ENCODE measurements around the gene SEC23IP. TPM values are rescaled to one million over a fixed set of nuclear protein-coding genes. Genes with fewer than 3 reads are reported as not detected.
"Not testable (repeated sequence)": the region's sequence is repeated elsewhere in the genome, so short reads cannot be mapped to it uniquely, and the experiment has no call there.

Gene SEC23IP
- total RNA-seq, 2 experiments from 2014 or later = 58.3 to 69.3 TPM

DNA sequence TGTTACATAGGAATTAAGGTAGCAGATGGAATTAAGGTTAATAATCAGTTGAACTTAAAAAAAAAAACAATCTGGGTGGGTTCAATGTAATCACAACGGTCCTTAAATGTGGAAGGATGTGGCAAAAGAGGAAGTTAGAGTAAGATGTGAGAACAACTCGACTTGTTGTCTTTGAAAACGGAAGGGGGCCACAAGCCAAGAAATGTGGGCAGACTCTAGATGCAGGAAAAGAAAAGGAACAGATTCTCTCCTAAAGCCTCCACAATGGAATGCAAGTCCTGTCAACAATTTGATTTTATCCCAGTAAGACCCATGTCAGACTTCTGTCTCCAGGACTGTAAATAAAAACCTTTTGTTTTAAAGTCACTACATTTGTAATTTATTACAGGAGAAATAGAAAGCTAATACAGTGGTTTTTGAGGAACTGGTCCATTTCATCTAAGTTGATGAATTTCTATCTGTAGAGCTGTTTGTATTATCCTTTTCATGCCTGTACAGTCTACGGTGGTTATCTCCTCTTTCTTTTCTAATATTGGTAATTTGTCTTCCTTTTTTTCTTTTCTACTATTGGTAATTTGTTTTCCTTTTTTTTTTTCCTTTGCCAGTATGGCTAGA lies 28.5 kb upstream of the SEC23IP start:
- Mint-ChIP-seq H3K27ac (no peak overlapping the region), H3K27me3 (no peaks in the 10 kb centered on the region), H3K4me1 (peaks cover 69% of the 10 kb centered on the region), H3K9me3 (peaks cover 11% of the 10 kb centered on the region), H3K4me3 (no peak overlapping the region), H3K36me3 (ENCODE audit: low read depth) (peaks cover 38% of the 10 kb centered on the region)
- ChIA-PET CTCF (interaction anchor here (0.7 to 6.1 kb wide), 7 partner anchors 8 to 320 kb away, joined by 3 to 51 read pairs (median 4); partner anchors contain the start of gene MCMBP), POLR2A (interaction anchor here (0.6 to 8.0 kb wide), 2 partner anchors 8 to 135 kb away, joined by 4 to 69 read pairs; partner anchors contain the start of gene MCMBP)
- DNase-seq = no peak

DNA sequence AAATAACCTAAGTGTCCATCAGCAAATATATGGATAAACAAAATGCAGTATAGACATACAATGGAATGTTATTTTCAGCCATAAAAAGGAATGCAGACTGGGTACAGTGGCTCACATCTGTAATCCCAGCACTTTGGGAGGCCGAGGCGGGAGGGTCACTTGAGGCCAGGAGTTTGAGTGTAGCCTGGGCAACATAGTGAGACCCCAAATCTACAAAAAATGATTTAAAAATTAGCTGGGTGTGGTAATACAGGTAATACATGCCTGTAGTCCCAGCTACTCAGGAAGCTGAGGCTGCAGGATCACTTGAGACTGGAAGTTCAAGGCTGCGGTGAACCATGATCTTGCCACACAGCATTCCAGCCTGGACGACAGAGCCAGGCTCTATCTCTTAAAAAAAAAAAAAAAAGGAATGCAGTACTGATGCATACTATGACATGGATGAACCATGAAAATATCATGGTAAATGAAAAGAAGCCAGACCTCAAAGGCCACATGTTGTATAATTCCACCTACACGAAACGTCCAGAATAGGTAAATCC lies 26.8 kb upstream of the SEC23IP start:
- Mint-ChIP-seq H3K27ac (no peak overlapping the region), H3K27me3 (no peaks in the 10 kb centered on the region), H3K9me3 (peaks cover 11% of the 10 kb centered on the region), H3K4me3 (no peak overlapping the region), H3K36me3 (ENCODE audit: low read depth) (peaks cover 39% of the 10 kb centered on the region), H3K4me1 (peaks cover 69% of the 10 kb centered on the region)
- POLR2A ChIA-PET = no interaction called here
- no peak for DNase-seq
- CTCF ChIA-PET = interaction anchor here (1.2 to 1.8 kb wide), 2 partner anchors 7 to 179 kb away, joined by 5 to 10 read pairs; no protein-coding TSS in a partner anchor

DNA sequence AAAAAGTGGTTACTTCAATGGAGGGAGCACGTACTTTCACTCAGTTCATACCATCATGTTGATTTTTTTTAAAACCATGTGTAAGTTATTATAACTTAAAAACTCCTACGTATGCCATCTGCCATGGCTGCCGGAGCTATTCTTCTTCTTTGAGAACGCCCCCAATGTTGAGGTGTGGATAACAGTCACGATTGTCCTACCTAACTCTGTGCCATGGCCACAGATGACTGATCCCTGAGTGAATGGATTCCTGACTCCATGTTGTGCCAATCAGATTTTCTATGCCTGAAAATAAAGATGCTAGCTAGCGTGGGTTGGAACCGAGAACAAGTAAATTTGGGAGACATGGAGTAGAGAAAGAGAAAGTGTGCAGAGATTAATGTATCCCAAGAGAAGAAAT lies 25.2 kb upstream of the SEC23IP start:
- no peak overlapping the region for H3K4me3 Mint-ChIP-seq
- CTCF ChIA-PET = interaction anchor here (0.6 to 1.3 kb wide), 3 partner anchors 8 to 53 kb away, joined by 4 to 6 read pairs (median 5); no protein-coding TSS in a partner anchor
- H3K4me1 Mint-ChIP-seq = peaks cover 66% of the 10 kb centered on the region
- no peaks in the 10 kb centered on the region for H3K27me3 Mint-ChIP-seq
- H3K36me3 Mint-ChIP-seq (ENCODE audit: low read depth) = peaks cover 48% of the 10 kb centered on the region
- no peak for DNase-seq
- POLR2A ChIA-PET = interaction anchor here (1.6 kb wide), 1 partner anchor 25 kb away, joined by 5 read pairs; the partner anchor contains the start of gene SEC23IP
- no peak overlapping the region for H3K27ac Mint-ChIP-seq
- H3K9me3 Mint-ChIP-seq = peaks cover 11% of the 10 kb centered on the region

DNA sequence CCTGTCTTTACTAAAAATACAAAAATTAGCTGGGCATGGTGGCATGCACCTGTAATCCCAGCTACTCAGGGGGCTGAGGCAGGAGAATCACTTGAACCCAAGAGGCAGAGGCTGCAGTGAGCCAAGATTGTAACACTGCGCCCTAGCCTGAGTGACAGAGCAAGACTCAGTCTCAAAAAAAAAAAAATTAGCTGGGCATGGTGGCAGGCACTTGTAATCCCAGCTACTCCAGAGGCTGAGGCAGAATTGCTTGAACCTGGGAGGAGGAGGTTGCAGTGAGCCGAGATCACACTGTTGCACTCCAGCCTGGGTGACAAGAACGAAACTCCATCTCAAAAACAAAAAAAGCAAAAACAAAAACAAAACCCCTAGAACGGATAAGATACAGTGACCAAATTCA lies 23.1 kb upstream of the SEC23IP start:
- H3K27ac Mint-ChIP-seq, DNase-seq, H3K9me3 Mint-ChIP-seq, POLR2A ChIA-PET, H3K27me3 Mint-ChIP-seq: not testable (repeated sequence)
- H3K4me3 Mint-ChIP-seq = peak overlapping the region; percentile 18
- peaks cover 59% of the 10 kb centered on the region for H3K4me1 Mint-ChIP-seq
- CTCF ChIA-PET = interaction anchor here (0.7 to 5.9 kb wide), 3 partner anchors 9 to 183 kb away, joined by 3 to 51 read pairs (median 5); partner anchors contain the start of gene INPP5F
- H3K36me3 Mint-ChIP-seq (ENCODE audit: low read depth) = peaks cover 41% of the 10 kb centered on the region

DNA sequence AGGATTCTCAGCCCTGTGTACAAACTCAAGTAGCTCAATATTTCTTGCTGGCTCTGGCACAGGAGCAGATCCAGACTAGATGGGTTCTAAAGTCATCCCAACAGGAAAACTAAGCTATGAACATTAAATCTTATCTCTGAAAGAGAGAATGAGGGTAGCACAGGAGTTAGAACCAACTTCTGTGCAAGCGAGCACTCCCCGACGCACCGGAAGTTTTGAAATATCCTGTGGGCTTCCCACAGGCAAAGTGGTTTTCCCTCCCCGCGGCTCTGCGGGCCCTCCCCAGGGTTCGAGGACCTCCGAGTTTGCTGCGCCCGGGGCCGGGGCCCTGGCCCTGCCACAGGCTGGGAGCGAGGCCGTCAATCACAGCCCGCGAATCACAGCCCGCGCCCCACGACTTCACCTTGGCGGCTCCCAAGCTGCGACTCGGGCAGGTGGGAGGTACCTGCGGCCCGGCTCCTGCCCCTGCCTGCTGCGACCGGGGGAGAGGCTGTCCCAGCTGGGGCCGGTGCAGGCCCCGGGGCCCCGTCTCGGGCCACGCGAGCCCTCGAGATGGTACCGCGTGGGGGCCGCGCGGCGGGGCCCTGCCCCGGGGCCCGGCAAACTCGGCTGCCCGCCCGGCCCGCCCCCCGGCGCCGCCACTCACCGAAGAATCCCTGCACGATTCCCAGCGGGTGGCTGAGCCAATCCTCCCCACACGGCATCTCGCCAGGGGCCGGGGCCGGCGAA lies 20.5 kb upstream of the SEC23IP start:
- ChIA-PET CTCF (interaction anchor here (0.6 to 5.9 kb wide), 12 partner anchors 11 to 219 kb away, joined by 3 to 51 read pairs (median 4); partner anchors contain the start of genes INPP5F and SEC23IP), POLR2A (interaction anchor here (0.7 to 5.1 kb wide), 24 partner anchors 10 to 1826 kb away, joined by 3 to 94 read pairs (median 4); partner anchors contain the start of genes BAG3, EIF3A, INPP5F and SEC23IP)
- H3K4me1 Mint-ChIP-seq = peaks cover 43% of the 10 kb centered on the region
- H3K4me3 Mint-ChIP-seq = peak overlapping the region; percentile 94
- H3K36me3 Mint-ChIP-seq (ENCODE audit: low read depth) = peaks cover 18% of the 10 kb centered on the region
- no peaks in the 10 kb centered on the region for H3K9me3 Mint-ChIP-seq
- peak; percentile 56 for DNase-seq
- H3K27me3 Mint-ChIP-seq = no peaks in the 10 kb centered on the region
- peak overlapping the region; percentile 87 for H3K27ac Mint-ChIP-seq

DNA sequence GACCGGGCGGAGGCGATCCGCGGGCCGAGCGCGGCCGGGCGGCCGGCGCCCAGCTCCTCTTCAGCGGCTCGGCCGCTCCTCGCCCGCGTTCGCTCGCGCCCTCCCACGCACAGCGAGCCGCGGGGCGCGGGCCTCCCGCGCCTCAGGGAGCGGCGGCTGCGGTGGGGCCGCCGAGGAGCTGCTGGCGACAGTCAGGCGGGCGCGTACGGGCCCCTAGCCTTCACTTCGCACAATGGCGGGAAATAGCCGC lies 20.0 kb upstream of the SEC23IP start, which contains the start of gene MCMBP:
MCMBP (minus strand) TSS at position 234 of the 250 bp plus-strand sequence. CDS start 259 bp downstream, outside the sequence.
- H3K4me3 Mint-ChIP-seq = peak within 1 kb of the TSS; percentile 94
- peaks cover 40% of the 10 kb centered on the region for H3K4me1 Mint-ChIP-seq
- DNase-seq = no peak
- H3K27me3 Mint-ChIP-seq = no peaks in the 10 kb centered on the region
- ChIA-PET CTCF (interaction anchor here (0.6 to 5.9 kb wide), 12 partner anchors 11 to 665 kb away, joined by 3 to 51 read pairs (median 4); partner anchors contain the start of genes GRK5 and SEC23IP), POLR2A (interaction anchor here (0.7 to 5.1 kb wide), 22 partner anchors 9 to 1827 kb away, joined by 3 to 94 read pairs (median 4); partner anchors contain the start of genes BAG3, EIF3A, INPP5F and SEC23IP)
- H3K9me3 Mint-ChIP-seq = no peaks in the 10 kb centered on the region
- peaks cover 18% of the 10 kb centered on the region for H3K36me3 Mint-ChIP-seq (ENCODE audit: low read depth)
- peak within 1 kb of the TSS; percentile 87 for H3K27ac Mint-ChIP-seq

DNA sequence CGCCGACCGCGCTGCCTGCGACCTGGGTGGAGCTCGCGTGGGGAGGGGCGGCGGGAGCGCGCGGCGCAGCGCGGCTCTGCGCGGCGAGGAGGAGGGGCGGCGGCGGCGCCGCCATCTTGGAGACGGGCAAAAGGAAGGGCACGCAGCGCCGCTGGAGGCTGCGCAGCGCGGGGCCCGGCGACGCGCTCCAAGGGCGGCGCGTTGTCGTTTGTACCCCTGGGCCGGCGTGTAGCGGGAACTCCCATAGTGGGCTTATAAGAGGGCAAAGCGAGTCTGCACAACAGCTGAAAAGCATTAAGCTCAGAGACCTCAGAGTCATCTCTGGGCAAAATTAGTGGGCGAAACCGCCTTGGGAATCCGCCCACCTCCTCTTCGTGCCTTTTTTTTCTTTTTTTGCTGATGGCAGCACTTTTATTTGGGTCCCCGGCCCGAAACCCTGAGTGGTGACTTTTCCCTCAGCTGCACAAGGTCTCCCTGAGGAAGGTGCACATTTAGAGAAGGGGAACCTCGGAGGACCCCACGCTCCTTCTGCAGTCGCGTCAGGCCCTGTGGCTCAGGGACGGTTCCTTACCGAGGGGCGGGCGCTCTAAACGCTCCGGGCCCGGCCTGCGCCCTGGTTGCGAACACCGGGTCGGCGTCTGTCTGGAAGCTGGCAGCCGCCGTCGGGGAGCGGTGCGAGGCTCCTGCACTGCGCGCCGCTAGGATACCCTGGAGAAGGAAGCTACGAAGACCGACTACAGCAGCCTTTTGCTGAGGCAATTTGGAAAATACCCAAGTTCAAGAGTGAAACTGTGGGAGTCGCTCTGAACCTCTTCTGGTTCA lies 19.5 kb upstream of the SEC23IP start:
- Mint-ChIP-seq H3K36me3 (ENCODE audit: low read depth) (peaks cover 18% of the 10 kb centered on the region), H3K4me1 (peaks cover 35% of the 10 kb centered on the region), H3K27me3 (no peaks in the 10 kb centered on the region), H3K9me3 (no peaks in the 10 kb centered on the region), H3K27ac (peak overlapping the region; percentile 82), H3K4me3 (peak overlapping the region; percentile 78)
- ChIA-PET CTCF (interaction anchor here (0.6 to 5.9 kb wide), 10 partner anchors 11 to 666 kb away, joined by 3 to 51 read pairs (median 5); partner anchors contain the start of genes GRK5 and SEC23IP), POLR2A (interaction anchor here (0.7 to 5.1 kb wide), 21 partner anchors 9 to 795 kb away, joined by 3 to 94 read pairs (median 5); partner anchors contain the start of genes BAG3, EIF3A, INPP5F and SEC23IP)
- DNase-seq = peak; percentile 91

DNA sequence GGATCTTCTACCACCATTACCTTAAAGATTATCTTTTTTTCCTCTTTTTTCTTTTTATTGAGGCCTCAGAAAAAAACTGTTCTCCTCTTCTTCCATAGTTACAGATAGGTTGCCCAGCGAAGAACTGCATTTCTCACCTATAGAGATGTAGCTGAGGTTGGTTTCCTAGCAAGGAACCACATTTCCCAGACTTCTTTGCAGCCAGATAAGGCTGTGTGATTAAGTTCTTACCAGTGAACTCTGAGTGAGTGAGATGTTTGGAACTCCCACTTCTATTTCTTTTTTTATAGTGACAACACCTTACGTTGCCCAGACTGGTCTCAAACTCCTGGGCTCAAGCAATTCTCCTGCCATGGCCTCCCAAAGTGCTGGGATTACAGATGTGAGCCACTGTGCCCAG lies 14.0 kb upstream of the SEC23IP start:
- ChIA-PET CTCF (no interaction called here), POLR2A (no interaction called here)
- Mint-ChIP-seq H3K36me3 (ENCODE audit: low read depth) (no peaks in the 10 kb centered on the region), H3K27ac (no peak overlapping the region), H3K27me3 (no peaks in the 10 kb centered on the region), H3K9me3 (no peaks in the 10 kb centered on the region), H3K4me1 (peaks cover 11% of the 10 kb centered on the region), H3K4me3 (no peak overlapping the region)
- DNase-seq = no peak

DNA sequence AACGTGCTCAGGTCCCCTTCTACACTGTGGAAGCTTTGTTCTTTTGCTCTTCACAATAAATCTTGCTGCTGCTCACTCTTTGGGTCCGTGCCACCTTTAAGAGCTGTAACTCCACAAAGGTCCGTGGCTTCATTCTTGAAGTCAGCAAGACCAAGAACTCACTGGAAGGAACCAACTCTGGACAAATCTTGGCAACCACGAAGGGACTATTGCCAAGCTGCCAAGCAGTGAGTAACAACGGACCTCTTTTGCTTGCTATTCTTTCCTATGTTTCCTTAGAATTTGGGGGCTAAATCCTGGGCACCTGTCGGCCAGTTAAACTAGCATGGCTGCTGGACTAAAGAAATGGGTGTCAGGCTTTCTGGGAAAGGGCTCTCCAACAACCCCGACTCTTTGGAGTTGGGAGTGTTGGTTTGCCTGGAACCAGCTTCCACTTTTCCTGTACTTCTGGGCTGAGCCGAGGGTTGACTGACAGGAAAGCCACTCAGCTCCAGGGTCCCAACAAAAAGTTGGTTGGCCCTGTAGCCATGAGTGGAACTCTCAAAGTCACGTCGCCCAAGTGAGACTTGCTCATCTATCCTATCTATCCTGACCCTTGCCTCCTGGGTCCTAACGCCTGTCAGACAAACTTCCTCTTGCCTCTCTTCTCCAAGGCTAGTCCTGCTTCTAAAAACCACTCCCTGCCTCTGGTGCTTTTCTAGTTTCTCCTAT lies 8.5 kb upstream of the SEC23IP start:
- not testable (repeated sequence) for H3K9me3 Mint-ChIP-seq; H3K4me1 Mint-ChIP-seq; DNase-seq; H3K4me3 Mint-ChIP-seq; H3K27ac Mint-ChIP-seq; H3K36me3 Mint-ChIP-seq (ENCODE audit: low read depth); H3K27me3 Mint-ChIP-seq
- ChIA-PET POLR2A (interaction anchor here (1.0 to 2.3 kb wide), 2 partner anchors 9 to 11 kb away, joined by 3 to 13 read pairs; partner anchors contain the start of genes MCMBP and SEC23IP), CTCF (interaction anchor here (1.4 to 1.6 kb wide), 2 partner anchors 11 to 25 kb away, joined by 4 to 6 read pairs; partner anchors contain the start of gene MCMBP)

DNA sequence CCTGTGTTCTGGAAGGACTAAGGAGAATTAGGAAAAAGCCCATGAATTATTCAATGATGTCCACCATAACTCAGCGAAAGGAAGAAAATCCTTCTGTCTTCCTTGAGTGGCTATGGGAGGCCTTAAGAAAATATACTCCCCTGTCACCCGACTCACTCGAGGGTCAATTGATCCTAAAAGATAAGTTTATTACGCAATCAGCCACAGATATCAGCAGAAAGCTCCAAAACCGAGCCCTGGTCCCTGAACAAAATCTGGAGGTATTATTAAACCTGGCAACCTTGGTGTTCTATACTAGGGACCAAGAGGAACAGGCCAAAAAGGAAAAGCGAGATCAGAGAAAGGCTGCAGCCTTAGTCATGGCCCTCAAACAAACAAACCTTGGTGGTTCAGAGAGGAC lies 6.5 kb upstream of the SEC23IP start:
- H3K4me1 Mint-ChIP-seq; H3K9me3 Mint-ChIP-seq; H3K4me3 Mint-ChIP-seq; DNase-seq; H3K36me3 Mint-ChIP-seq (ENCODE audit: low read depth); H3K27ac Mint-ChIP-seq; H3K27me3 Mint-ChIP-seq; CTCF ChIA-PET; POLR2A ChIA-PET: not testable (repeated sequence)

DNA sequence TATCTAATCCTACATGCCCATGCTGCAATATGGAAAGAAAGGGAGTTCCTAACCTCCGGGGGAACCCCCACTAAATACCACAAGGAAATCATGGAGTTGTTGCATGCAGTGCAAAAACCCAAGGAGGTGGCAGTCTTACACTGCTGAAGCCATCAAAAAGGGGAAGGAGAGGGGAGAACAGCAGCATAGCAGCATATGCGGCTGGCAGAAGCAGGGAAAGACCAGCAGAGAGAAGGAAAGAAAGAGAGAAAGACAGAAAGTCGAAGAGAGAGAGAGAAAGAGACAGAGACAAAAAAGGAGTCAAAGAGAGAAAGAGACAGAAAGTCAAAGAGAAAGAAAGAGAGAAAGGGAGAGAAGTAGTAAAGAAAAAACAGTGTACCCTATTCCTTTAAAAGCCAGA lies 3.8 kb upstream of the SEC23IP start:
- H3K9me3 Mint-ChIP-seq; H3K27me3 Mint-ChIP-seq; H3K36me3 Mint-ChIP-seq (ENCODE audit: low read depth); CTCF ChIA-PET; DNase-seq; POLR2A ChIA-PET; H3K4me3 Mint-ChIP-seq; H3K27ac Mint-ChIP-seq: not testable (repeated sequence)
- H3K4me1 Mint-ChIP-seq = peaks cover 12% of the 10 kb centered on the region

DNA sequence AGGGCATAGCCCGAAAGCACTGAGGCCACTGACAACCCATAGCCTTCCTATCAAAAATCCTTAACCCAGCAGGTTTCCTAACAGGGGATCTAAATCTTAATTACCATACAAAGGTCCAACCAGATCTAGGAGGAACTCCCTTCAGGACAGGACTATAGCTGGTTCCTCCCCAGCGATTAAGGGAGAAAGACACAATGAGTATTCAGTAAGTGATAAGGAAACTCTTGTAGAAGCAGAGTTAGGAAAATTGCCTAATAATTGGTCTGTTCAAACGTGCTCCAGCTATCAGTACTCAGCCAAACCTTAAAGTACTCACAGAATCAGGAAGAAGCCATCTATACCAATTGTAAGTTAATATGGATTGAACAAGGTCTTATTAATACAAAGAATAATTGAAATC lies 3.3 kb upstream of the SEC23IP start:
- CTCF ChIA-PET; DNase-seq; H3K9me3 Mint-ChIP-seq; H3K27ac Mint-ChIP-seq; POLR2A ChIA-PET; H3K36me3 Mint-ChIP-seq (ENCODE audit: low read depth); H3K4me3 Mint-ChIP-seq; H3K27me3 Mint-ChIP-seq: not testable (repeated sequence)
- H3K4me1 Mint-ChIP-seq = peaks cover 17% of the 10 kb centered on the region
